Hindlimb muscle (tissue), 1 donor: Measurements from ENCODE around the gene FASN. TPM values are rescaled to one million over a fixed set of nuclear protein-coding genes. Genes with fewer than 3 reads are reported as not detected.
A peak's percentile ranks its signal among the peaks of the same experiment; 100 is the strongest.

Experiments used
- DNase-seq: peaks from one replicate; pipeline ENCODE4 v3.0.0-alpha.2; 2013
- polyA plus RNA-seq: library from polyadenylated mRNA; unstranded; fragments of 120-200 nt; gene quantifications from one replicate; pipeline ENCODE4 v1.2.1, GENCODE V29; 2013; ENCODE audit not compliant: insufficient read length

FASN gene
- polyA plus RNA-seq, 1 donor: 34.7 TPM

DNA sequence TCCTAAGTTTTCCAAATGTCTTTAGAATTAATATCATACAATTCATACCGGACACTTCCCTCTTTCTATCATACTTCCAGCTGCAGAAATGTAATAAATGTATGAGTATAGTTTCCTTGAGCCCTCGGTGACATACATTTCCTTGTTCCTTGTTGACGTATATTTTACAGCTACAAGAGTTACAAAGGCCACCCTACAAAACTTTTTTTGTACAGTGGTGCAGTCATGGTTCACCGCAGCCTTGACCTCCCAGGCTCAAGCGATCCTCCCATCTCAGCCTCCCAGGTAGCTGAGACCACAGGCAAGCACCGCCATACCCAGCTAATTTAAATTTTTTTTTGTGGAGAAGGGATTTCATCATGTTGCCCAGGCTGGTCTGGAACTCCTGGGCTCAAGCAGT lies 25.2 kb downstream of the FASN start:
- no peak for DNase-seq

DNA sequence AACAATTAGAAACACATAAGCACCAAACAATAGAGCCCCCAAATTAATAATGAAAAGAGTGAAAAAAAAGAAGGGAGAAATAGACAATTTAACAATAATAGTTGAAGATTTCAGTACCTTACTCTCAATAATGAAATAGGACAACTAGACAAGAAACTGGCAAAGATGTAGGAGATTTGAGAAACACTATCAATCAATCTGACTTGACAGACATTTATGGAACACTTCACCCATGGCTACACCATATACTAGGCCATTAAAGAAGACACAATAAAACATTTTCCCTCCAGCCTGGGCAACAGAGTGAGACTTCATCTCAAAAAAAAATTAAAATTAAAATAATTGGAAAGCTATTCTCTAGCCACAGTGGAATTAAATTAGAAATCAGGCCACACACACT lies 27.4 kb downstream of the FASN start:
- no peak for DNase-seq

DNA sequence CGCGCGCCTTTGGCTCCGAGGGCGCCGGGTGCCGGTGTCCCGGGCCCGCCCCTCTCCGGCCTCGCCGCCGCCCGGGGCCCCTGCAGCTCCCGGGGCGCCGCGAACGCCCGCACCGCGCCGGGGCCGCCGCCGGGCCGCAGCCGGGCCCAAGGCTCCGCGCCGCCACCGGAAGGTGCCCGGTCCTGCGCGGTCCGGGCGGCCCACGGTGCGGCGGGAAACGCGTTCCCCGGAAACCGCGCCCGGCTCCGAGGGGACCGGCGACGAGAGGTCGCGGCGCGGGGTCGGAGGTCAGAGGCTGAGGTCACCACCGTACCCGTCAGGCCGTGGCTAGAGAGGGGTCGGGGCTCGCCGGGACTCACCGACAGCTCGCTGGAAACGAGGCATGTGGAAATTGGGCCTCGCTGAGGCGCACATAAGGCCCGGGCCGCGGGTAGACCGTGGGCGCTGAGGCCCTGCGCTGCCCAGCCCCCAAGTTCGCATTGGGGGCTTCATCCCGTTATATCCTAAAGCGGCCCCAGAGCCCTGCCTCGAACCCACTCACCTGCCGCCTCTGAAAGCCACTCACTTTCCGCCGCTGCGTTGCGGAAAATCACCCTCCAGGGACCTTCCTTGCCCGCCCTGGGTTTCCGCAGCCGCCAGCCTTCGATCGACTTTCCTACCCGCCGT lies 32.3 kb downstream of the FASN start, which contains the start of gene DUS1L:
TSS of gene DUS1L (minus strand) at position 167 of the 666 bp plus-strand sequence. CDS start 745 bp downstream, outside the sequence.
- peak; percentile 73 for DNase-seq

DNA sequence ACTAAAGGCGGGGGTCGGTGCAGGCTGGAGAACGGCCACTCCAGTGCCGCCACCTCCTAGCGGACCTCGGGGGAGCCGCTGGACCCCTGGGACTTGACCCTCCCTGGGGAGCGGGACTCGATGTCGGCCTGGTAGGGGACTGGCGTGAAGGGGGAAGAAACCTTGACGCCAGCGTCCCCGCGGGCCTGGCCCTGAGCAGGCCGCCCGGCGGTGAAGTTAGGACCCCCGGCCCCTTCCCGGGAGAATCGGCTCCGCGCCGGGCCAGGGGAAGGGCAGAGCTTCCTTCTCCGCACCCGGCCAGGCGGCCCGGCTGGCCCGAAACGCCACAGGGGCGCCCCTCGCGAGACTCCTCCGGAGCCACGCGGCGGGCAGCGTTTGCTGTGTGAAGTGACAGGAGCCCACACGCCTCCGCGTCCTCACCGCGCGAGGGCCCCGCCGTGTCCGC lies 32.8 kb downstream of the FASN start:
- no peak for DNase-seq

DNA sequence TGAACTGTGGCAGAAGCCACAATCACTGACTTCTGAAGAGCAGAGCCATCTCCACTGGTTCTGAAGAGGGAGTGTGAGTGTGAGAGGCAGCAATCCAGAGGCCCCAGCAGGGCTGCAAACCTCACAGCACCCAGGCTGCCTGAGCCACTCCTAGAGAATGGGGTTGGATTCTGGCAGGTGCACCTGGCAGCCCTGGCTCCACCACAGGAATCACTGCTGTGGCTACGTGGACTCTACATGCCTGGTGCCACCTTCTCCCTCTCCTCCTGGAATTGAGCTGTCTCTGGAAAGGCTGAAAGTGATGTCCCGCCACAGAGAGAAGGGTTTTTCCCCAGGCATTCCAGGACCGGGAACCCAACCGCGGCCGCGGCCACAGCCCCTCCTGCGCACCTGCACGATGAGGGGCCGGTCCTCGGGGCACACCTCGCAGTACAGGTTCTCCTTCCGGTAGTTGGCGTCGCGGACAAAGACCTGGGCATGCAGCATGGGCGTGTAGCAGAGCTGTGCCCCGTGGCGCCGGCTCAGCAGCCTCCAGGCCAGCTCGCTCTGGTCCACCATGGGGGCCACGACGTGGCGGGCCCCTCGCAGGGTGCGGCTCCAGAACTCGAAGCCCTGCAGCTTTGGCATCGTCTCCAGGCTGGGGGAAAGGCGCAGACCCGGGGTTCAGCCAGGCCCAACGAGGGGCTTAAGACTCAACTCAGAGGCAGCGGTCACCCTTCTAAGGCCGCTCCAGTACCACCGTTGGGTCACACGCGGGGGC lies 33.4 kb downstream of the FASN start:
- no peak for DNase-seq

DNA sequence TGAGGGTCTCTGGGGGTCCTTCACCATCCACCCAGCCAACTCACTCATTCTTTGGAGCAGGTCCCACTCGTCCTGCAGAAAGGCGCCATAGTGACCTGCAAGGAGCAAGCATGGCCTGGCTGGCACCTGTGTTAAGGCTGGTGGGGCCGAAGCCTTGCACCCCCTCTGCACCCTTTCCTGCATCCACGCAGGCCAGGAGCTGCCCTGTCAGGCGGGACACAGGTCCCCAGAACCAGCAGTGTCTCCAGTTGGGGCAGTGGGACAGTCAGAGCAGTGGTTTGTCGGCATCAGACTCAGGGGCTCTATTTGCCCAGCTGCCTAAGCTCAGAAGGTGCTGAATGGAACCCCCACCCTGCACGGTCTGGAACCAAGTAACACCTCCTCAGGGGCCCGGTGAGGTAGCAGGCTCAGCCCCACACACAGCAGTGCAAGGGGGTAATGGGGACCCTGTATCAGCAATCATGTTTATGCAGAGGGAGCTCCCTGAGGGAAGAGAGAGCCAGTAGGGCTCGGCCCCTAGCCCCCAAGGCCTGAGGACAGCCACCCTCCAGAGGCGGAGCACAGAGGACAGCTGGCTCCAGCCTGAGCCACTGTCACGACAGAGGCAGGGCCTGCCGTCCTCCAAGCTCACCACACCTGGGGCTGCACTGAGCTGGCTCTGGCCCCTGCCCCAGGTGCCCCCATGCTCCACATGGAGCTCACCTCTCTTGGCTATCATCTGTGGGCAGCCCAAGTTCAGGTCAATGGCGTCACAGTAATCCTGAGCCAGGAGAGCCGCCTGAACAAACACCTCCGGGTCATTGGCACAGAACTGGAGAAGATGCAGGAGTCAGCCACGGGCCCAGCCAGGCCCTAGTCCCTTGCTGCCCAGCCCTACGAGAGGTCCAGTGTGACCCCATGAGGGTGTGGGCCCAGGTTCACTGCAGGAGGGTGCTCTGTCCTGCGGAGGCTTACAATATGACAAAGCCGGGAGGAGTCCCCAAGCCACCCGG lies 34.3 kb downstream of the FASN start:
- DNase-seq: no peak

DNA sequence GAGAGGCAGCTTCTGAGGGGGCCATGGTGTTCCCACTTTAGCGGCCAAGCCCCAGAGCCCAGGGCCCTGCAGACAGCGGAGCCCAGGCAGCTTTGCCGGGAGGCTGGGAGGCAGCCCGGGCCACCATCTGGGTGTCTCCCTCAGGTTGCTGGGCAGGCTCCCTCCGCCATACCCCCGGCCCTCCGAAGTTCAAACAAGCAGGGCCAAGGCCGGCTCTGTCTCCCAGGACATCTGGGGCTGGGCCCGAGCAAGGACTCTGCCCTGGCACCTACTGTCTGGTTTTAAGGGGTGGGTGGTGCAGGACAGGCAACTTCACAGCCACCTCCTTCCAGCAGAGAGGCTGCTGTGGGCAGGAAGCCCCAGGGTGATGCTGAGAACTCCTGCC lies 35.1 kb downstream of the FASN start:
- DNase-seq: no peak

DNA sequence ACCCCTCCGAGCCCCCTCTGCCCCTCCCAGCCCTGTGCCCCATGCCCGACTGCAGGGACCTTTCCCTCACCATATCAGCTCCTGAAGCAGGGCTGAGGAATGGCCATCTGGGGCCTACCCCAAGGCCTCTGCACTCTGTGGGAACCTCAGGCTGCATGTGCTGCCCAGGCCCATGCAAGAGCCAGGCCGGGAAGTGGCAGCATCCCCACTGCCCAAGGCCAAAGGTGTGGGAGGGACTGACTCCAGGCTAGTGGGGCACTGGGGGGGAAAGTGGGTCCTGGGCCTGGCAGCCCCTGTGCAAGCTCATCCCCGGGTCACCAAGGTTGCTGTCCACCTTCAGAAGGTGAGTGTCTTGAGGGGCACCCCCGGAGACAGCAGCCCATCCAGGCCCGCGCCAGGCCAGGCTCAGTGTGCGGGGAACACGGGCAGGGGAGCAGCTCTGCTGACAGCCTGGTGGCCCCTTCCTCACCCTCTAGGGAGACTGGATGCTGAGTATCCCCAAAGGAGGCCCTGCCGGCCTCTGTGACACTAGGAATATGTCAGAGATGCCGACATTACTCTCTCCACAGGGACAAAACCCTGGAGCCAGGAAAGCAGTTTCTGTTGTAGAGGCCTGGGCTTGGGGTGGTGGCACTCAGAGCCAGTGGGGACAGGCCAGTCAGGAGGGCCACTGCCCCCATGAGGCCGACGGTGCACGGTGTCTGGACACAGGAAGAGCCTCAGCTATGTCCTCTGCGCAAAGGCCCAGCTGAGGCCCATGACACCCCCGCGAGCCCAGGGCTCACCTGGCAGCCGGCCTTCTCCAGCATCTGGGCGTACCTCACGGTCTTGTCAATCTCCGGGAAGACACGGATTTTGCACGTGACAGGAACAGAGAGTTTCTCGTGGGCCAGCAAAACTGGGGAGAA lies 35.7 kb downstream of the FASN start:
- no peak for DNase-seq

DNA sequence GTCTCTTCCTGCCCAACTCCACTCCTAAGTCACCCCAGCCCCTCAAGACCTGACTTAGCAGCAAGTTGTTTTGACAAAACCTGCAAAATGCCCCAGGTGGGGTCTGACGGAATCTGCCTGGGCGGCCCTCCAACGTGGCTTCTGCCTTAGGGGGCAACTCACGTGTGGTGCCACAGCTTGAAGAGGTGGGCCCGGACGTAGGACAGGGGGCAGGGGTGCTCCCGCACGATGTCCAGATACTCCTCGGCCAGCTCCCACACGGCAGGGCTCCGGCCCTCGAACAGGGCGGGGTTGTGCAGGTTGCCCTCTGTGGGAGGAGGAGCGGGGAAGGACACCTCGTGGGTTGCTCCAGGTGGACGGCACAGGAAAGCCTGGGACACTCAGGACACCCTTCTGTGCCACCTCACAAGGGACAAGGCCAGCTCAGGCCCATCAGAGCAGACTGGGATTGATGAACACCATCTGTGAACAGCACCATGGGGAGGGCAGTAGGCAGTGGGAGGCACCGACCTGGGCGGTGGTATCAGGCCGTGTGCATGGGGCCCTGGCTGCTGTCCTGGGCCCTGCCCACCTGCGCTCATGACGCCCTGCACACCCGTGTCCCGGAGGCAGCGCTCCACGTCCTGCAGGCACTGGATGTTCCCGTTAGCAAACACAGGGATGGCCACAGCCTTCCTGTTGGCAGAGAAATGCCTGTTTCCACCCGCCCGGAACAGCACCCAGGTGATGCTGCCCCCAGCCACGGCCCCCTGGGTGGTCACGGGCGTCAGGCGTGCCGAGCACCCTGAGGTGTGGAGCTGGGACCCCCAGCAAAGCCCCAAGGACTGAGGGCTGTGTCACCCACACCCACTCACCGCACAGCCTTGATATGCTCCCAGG lies 36.8 kb downstream of the FASN start:
- DNase-seq: no peak

DNA sequence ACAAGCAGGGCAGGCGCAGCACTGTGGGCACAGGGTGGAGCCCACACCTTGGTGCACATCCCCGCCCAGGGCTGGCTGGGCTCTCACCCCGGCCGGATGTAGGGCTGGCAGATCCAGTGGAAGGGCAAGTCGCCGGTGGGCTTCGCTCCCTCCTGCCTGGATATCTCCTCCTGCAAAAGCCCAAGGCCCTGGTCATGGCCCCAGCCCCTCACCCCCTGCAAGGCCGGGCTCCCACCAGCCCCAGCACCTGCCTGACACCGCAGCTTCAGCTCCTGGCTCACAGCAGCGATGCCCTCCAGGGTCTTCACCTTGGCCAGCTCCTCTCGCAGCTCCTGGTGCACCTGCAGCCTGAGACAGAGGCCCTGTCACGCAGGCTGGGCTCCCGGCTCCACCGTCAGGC lies 37.4 kb downstream of the FASN start:
- DNase-seq: no peak

DNA sequence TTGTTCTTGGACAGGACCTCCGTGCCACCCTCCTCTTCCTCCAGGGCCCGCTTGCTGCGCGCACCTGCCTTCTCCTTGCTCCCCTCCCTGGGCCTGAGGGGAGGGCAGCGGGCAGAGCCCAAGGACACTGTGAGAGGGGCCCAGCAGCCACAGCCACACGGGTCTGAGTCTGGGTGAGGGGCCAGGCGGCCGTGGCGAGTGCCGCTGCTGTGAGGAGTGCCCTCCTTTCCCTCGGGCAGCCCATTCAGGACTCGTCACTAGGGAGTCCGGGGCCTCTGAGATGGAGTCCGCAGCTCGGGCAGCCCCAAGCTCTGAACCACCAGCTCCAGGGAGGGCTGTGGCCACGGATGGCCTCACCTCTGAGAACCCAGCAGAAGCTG lies 38.0 kb downstream of the FASN start:
- DNase-seq: no peak

DNA sequence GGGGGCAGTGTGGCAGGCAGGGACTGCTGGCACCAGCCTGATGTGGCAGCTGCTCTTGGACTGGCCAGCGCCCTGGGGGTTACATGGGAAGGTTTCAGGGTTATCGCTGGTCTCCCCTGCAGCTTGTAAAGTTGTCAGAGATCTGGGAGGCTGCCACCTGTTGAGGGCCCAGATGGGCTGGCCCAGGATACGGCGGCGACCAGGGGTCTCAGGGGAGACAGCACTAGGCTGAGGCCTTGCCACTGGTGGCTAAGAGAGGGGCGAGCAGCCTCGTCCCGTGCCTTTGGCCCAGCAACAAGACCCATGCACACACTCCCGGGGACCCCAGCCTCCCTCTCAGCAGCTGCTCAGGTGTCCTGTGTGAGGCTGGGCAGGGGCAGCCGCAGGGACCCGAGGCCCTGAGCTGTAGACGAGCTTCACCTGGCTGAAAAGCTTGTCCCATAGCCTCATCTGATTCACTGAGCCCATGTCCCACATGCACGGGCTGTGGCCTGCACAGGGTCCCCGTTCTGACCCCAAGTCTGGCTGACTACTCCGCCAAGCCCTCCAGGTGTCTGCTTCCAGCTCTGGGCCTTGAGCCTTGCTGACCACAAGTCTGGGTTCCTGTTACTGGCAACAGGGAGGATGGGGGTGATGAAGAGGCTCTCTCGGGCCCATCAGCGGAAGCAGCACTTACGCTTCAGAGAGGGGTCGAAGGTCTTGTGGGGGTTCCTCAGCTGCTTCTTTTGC lies 38.6 kb downstream of the FASN start:
- no peak for DNase-seq

DNA sequence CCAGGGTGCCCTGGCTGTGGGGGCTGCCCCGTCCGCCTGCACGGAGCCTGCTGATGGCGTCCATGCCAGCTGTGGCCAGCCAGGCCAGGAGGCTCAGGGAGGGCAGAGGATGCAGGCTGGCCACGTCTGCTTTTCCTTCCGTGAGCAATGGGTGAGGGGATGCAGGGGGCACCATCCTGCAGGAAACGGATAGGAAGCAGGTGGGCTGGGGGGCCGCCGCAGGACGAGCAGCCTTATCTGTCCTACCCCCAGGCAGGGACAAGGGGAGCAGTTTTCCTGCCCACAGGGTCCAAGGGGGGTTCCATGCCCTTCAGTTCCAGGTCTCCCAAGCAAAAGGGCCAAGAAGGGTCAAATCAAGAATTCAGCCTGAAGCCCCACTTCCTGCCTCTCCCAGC lies 39.2 kb downstream of the FASN start:
- DNase-seq: no peak

DNA sequence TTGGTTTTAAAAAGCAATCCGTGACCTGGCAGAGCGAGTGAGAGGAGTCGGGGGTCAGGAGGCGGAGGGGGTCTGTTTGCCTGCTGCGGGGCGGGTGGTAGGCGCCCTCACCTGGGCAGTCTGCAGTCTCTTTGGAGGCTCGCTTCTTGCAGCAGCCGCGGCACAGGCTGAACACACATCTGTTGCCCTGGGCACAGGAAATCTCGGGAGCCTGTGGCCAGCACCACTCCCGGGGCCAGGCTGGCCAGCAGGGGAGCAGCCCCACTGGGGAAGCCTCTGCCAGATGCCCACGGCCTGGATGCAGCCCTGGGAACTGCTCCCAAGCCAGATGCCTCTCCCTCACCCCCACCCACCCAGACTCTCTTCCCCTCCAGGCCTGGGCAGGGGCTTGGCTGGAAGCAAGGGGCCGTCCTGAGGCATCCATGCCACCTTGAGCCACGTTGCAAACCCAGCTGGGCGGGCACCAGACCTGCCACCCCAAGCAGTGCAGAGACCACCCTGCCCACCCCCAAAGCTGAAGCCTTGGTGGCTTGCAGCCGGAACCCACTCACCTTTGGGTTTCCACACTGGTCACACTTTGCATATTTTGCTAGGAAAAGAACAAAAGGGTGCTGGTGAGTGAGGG lies 39.7 kb downstream of the FASN start:
- DNase-seq: no peak

DNA sequence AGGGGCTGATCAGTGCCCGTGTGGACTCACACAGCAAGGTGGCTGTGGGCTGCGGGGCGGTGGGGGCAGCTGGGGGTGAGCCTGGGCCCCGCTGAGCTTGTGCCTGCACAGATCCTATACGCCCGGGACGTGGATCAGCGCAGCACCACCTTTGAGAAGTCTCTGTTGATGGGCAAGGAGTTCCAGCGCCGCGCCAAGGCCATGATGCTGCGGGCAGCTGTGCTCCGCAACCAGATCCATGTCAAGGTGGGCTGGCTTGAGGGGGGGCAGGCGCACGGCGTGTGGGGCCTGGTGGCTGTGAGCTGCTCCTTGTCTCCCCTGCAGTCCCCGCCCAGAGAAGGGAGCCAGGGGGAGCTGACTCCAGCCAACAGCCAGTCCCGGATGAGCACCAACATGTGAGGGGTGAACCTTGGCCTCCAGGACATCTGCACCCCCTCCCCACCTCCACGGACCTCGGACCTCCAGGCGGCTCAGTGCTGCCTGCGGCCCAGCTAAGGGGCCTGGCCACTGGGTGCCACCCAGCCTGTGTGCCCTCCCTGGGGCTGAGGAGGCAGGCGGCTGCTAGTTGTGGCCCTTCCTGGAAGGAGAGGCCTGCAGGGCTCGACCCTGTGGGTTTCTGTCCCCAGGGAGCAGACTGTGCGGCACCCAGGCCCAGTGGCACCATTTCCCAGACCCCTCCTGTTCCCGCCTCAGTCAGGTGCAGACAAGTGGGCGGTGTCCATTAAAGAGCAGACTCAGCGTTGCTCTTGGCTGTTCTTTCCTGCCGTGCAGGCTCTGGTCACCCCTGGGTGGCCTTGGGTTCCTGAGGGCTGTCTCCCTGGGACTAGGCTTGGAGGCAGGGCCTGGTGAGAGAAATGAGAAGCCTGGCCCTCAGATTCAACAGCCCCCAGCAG lies 41.1 kb downstream of the FASN start:
- DNase-seq: no peak

DNA sequence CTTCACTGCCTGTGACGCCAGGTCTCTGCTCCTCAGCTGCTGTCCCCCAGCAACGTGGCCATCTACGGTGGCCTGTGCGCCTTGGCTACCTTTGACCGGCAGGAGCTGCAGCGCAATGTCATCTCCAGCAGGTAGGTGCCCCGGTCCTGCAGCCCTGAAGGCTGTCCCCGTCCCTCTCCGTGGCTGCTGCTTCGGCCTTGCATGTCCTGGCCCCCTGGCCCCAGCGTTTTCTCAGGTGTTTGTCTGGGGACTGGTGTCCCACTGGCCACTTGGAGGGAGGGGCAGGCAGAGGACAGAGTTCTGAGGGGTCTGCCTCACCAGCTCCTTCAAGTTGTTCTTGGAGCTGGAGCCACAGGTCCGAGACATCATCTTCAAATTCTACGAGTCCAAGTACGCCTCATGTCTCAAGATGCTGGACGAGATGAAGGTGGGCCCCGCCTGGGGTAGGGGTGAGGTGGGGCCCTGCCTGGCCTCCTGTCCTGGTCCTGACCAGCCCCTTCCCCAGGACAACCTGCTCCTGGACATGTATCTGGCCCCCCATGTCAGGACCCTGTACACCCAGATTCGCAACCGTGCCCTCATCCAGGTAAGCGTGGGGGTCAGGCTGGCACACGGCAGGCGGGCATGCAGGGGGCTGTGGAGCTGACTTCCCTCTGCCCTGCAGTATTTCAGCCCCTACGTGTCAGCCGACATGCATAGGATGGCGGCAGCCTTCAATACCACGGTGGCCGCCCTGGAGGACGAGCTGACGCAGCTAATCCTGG lies 41.9 kb downstream of the FASN start:
- DNase-seq: no peak

DNA sequence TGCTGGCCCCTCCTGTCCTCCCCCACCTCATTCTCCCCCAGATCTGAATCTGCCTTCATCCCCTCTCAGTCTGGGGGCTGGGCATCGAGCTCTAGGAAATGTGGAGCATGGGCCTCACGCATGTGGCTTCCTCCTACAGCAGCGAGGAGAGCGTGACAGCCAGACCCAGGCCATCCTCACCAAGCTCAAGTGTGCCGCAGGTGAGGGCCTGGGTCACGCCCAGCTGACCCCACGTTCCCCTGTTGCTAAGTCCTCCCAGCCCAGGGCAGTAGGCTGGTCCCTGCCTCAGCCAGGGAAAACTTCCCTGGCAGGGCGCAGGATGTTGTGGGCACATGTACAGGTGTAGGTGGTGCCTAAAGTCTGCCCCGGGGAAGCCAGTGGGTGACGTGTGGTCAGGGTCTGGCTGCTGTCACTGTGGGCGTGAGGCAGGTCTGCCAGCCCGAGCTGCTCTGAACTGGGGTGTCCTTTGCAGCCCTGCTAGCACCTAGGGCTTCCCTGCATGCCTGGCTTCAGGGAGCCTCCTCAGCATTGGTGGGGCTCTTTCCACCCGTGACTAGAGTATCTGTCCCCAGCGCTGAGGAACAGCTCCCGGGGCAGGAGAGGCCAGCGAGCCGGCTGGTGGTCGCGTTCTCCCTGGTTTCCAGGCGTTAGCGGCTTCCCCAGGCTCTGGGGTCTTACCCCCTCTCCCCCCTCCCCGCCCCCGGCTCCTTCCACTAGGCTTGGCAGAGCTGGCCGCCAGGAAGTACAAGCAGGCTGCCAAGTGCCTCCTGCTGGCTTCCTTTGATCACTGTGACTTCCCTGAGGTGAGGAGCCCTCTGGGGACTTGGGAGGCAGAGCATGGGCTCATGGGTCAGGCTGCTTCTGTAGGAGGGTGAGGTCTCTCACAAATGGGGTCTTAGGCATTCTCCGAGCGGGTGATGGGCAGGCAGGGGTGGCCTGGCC lies 42.7 kb downstream of the FASN start:
- DNase-seq: no peak
